Coronary artery (tissue), 2 donors: ENCODE measurements around the gene CDH2.

Experiments
- DNase-seq: peaks from one replicate; pipeline ENCODE4 v3.0.0-alpha.2; 2017; ENCODE audit warnings: low spot score
- H3K27ac ChIP-seq, 2 donors: fragments of 200-600 bp; sonication (generic); one replicate each; pipeline ENCODE4 v1.5.1; 2016 to 2019
- H3K4me3 ChIP-seq: fragments of 200-600 bp; sonication (generic); 2 replicates; pipeline ENCODE4 v1.5.1; 2016; ENCODE audit warnings: mild to moderate bottlenecking, moderate library complexity
- CTCF ChIP-seq: fragments of 200-600 bp; sonication (generic); IDR thresholded peaks from one replicate; pipeline ENCODE4 v1.5.1; 2019; ENCODE audit warnings: antibody characterized with exemption

Gene CDH2

GRCh38 chr18:28123401-28124030, 53.4 kb downstream of the CDH2 start:
- Histone ChIP-seq H3K27ac (peak overlapping the region in 1 of 2 donors; percentile 30), H3K4me3 (no peak overlapping the region)
- no peak for DNase-seq
- TF ChIP-seq CTCF = no peak

- TF ChIP-seq CTCF = no peak
- DNase-seq = no peak
- H3K4me3 ChIP-seq = no peak overlapping the region
- no peak overlapping the region for H3K27ac ChIP-seq
Observed at GRCh38 chr18:28120828-28121515, 56.0 kb downstream of the CDH2 start.

- no peak for TF ChIP-seq CTCF
- DNase-seq = no peak
- H3K27ac ChIP-seq = no peak overlapping the region
- no peak overlapping the region for H3K4me3 ChIP-seq
Observed at GRCh38 chr18:28116461-28116860, 60.5 kb downstream of the CDH2 start.

- DNase-seq = no peak
Observed at GRCh38 chr18:28115149-28115550, 61.8 kb downstream of the CDH2 start.

GRCh38 chr18:28114472-28114871, 62.5 kb downstream of the CDH2 start:
- TF ChIP-seq CTCF = no peak
- Histone ChIP-seq H3K4me3 (no peak overlapping the region), H3K27ac (peak overlapping the region in 1 of 2 donors; percentile 23)
- no peak for DNase-seq

More at GRCh38 chr18:28115149-28115550, 61.8 kb downstream of the CDH2 start:
- Histone ChIP-seq H3K27ac (peak overlapping the region; percentile 23 to 61), H3K4me3 (no peak overlapping the region)
- no peak for TF ChIP-seq CTCF

- TF ChIP-seq CTCF = no peak
- Histone ChIP-seq H3K4me3 (no peak overlapping the region), H3K27ac (no peak overlapping the region)
- no peak for DNase-seq
Observed at GRCh38 chr18:28113271-28114029, 63.5 kb downstream of the CDH2 start.
